ENCODE data around the gene SYT7. TPM values are rescaled to one million over a fixed set of nuclear protein-coding genes. Genes with fewer than 3 reads are reported as not detected.

SYT7 gene
- total RNA-seq, 1 donor from 2014 or later: 10.3 TPM

- peak; percentile 54 for DNase-seq (ENCODE audit: low spot score, unreplicated experiment)
- no peak overlapping the region for H3K4me3 Mint-ChIP-seq (ENCODE audit: low read depth)
- H3K27ac Mint-ChIP-seq: peak overlapping the region; percentile 71
- peaks cover 25% of the 10 kb centered on the region for H3K4me1 Mint-ChIP-seq (ENCODE audit: low read depth)
- no peaks in the 10 kb centered on the region for H3K9me3 Mint-ChIP-seq (ENCODE audit: low read depth)
- peak; percentile 85 for TF ChIP-seq CTCF (IDR thresholded peaks at IDR 0.05; ENCODE audit: unreplicated experiment)
- H3K36me3 Mint-ChIP-seq (ENCODE audit: insufficient read depth): no peaks in the 10 kb centered on the region
- H3K27me3 Mint-ChIP-seq: peaks cover 4% of the 10 kb centered on the region
Measured at GRCh38 chr11:61627850-61628661, 47.2 kb upstream of the SYT7 start.

GRCh38 chr11:61626580-61627380, 45.9 kb upstream of the SYT7 start:
- peak; percentile 52 for DNase-seq (ENCODE audit: low spot score, unreplicated experiment)
- Mint-ChIP-seq H3K27me3 (peaks cover 7% of the 10 kb centered on the region), H3K4me1 (ENCODE audit: low read depth) (peaks cover 30% of the 10 kb centered on the region), H3K36me3 (ENCODE audit: insufficient read depth) (no peaks in the 10 kb centered on the region), H3K27ac (peak overlapping the region; percentile 98), H3K9me3 (ENCODE audit: low read depth) (no peaks in the 10 kb centered on the region), H3K4me3 (ENCODE audit: low read depth) (no peak overlapping the region)
- peak; percentile 14 for TF ChIP-seq CTCF (IDR thresholded peaks at IDR 0.05; ENCODE audit: unreplicated experiment)

DNA sequence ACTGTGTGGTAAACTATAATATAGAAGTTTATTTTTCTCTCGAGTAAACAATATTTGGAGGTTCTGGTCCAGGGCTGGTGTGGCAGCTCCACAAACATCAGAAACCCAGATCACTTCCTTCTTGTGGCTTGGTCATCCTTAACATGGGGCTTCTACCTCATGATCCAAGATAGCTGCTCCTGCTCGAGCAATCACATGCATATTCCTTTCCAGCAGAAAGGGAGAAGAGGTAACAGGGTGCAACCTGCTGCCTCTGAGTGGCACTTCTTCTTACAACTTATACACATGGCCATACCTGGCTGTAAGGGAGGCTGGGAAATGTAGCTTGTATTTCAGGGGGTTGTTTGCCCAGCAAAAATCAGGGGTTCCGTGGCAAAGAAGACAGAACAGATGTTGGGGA, 44.6 kb upstream of the SYT7 start:
- peaks cover 30% of the 10 kb centered on the region for H3K4me1 Mint-ChIP-seq (ENCODE audit: low read depth)
- no peak for DNase-seq (ENCODE audit: low spot score, unreplicated experiment)
- TF ChIP-seq CTCF (IDR thresholded peaks at IDR 0.05; ENCODE audit: unreplicated experiment): no peak
- no peaks in the 10 kb centered on the region for H3K9me3 Mint-ChIP-seq (ENCODE audit: low read depth)
- no peak overlapping the region for H3K4me3 Mint-ChIP-seq (ENCODE audit: low read depth)
- H3K27me3 Mint-ChIP-seq: peaks cover 10% of the 10 kb centered on the region
- no peaks in the 10 kb centered on the region for H3K36me3 Mint-ChIP-seq (ENCODE audit: insufficient read depth)
- peak overlapping the region; percentile 37 for H3K27ac Mint-ChIP-seq

DNA sequence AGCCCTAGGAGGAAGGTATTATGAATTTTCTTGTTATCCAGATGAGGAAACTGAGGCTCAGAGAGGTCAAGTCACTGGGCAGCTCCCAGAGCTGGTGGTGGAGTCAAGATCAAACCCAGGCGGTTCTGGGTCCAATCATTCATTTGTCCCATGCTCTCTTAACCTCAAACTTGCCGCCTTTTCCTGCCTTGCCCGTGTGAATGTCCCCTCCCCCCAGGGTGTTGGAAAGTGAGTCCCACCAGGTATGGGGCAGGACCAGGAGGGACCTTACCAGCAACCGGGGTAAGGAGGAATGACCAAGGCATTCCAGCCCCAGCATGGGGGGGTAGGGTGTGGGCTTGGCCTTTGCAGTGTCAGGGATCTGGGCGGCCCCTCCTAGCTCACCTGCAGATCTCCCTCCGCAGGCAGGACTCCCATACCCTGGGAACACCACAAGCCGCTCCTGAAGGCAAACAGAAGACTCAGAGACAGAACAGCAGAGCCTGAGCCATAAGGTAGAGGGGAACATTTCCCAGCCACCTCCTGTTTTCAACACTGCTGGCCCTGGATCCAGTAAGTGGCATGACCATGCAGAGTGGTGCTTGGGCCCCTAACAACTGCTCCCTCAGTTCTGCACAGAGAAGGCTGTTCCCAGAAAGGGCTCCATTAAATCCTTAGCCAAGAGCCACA, 41.2 kb upstream of the SYT7 start:
- peaks cover 19% of the 10 kb centered on the region for H3K27me3 Mint-ChIP-seq
- no peak overlapping the region for H3K4me3 Mint-ChIP-seq (ENCODE audit: low read depth)
- no peak for TF ChIP-seq CTCF (IDR thresholded peaks at IDR 0.05; ENCODE audit: unreplicated experiment)
- peaks cover 13% of the 10 kb centered on the region for H3K4me1 Mint-ChIP-seq (ENCODE audit: low read depth)
- H3K27ac Mint-ChIP-seq: peak overlapping the region; percentile 73
- H3K9me3 Mint-ChIP-seq (ENCODE audit: low read depth): no peaks in the 10 kb centered on the region
- no peaks in the 10 kb centered on the region for H3K36me3 Mint-ChIP-seq (ENCODE audit: insufficient read depth)
- DNase-seq (ENCODE audit: low spot score, unreplicated experiment): no peak
